ENCODE data around the gene LEKR1.

DNA sequence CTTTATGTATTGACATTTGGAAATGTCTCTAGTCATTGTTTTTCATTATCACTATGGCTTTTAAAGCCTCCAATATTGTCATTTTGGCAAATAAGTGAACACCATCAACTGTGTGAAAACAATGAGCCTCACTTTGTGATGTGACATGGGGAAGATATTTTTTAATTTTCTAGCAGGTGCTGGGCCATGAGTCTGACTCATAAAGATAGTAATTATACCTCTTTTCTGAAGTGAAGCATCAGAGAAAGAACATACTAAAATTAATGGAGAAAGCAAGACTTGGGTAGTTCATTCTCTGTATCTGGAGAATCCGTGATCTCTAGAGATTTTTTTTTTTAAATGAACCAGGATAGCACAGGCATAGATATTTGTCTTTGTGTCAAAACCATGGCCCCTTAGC, 233.0 kb downstream of the LEKR1 start:
- no peak for TF ChIP-seq POLR2A (IDR thresholded peaks at IDR 0.05)
- TF ChIP-seq CTCF (IDR thresholded peaks at IDR 0.05): no peak

Data from tibial nerve (tissue), 3 donors.